GM23338 (cell line): Measurements from ENCODE around the gene LRBA. TPM values are rescaled to one million over a fixed set of nuclear protein-coding genes. Genes with fewer than 3 reads are reported as not detected.

Source experiments
- ATAC-seq: fragments of 200-7000 bp; cut with Tn5 transposase; 3 replicates; pipeline ENCODE4 v1.9.1; 2020
- DNase-seq: peaks from one replicate; pipeline ENCODE4 v3.0.0-alpha.2; 2015; ENCODE audit warnings: low spot score
- H2AFZ ChIP-seq: fragments of 200-600 bp; sonication (generic); 2 replicates; pipeline ENCODE4 v1.8.0; 2016; ENCODE audit warnings: antibody characterized with exemption, mild to moderate bottlenecking, moderate library complexity
- H3F3A ChIP-seq: fragments of 200-600 bp; sonication (generic); replicated peaks from 2 replicates; pipeline ENCODE4 v1.8.0; 2017; ENCODE audit warnings: antibody characterized with exemption, mixed run types, low read depth
- H3K27ac ChIP-seq: fragments of 200-600 bp; sonication (generic); 2 replicates; pipeline ENCODE4 v1.6.1; 2016; ENCODE audit warnings: low read depth
- H3K27me3 ChIP-seq: fragments of 200-600 bp; sonication (generic); 2 replicates; pipeline ENCODE4 v1.8.0; 2016; ENCODE audit warnings: mild to moderate bottlenecking, mixed run types, moderate library complexity; ENCODE audit not compliant: insufficient read depth
- H3K36me3 ChIP-seq: fragments of 200-600 bp; sonication (generic); 2 replicates; pipeline ENCODE4 v1.8.0; 2016; ENCODE audit warnings: mild to moderate bottlenecking; ENCODE audit not compliant: insufficient read depth
- H3K4me1 ChIP-seq: fragments of 200-600 bp; sonication (generic); 2 replicates; pipeline ENCODE4 v1.8.0; 2016; ENCODE audit warnings: mild to moderate bottlenecking, moderate library complexity; ENCODE audit not compliant: insufficient read depth
- H3K4me2 ChIP-seq: fragments of 200-600 bp; sonication (generic); 2 replicates; pipeline ENCODE4 v1.7.1; 2017; ENCODE audit warnings: mixed run types
- H3K4me3 ChIP-seq: fragments of 200-600 bp; sonication (generic); 2 replicates; pipeline ENCODE4 v1.6.1; 2016; ENCODE audit warnings: mixed run types
- H3K79me2 ChIP-seq: fragments of 200-600 bp; sonication (generic); replicated peaks from 2 replicates; pipeline ENCODE4 v1.8.0; 2017; ENCODE audit warnings: mild to moderate bottlenecking; ENCODE audit not compliant: insufficient read depth
- H3K9me2 ChIP-seq: fragments of 200-600 bp; sonication (generic); 2 replicates; pipeline ENCODE4 v1.8.0; 2017; ENCODE audit not compliant: insufficient read depth
- H4K20me1 ChIP-seq: fragments of 200-600 bp; sonication (generic); replicated peaks from 2 replicates; pipeline ENCODE4 v1.8.0; 2017; ENCODE audit warnings: mild to moderate bottlenecking; ENCODE audit not compliant: insufficient read depth
- H3K27ac Mint-ChIP-seq: 2 replicates; pipeline ENCODE4 v1.8.0; 2020; ENCODE audit warnings: inconsistent platforms, mild to moderate bottlenecking, moderate library complexity, mixed read lengths
- H3K27me3 Mint-ChIP-seq: 3 replicates; pipeline ENCODE4 v1.8.0; 2022; ENCODE audit warnings: low read depth, mild to moderate bottlenecking, moderate library complexity, mixed read lengths, inconsistent platforms; ENCODE audit not compliant: insufficient read depth, poor library complexity
- H3K36me3 Mint-ChIP-seq: 3 replicates; pipeline ENCODE4 v1.8.0; 2021; ENCODE audit warnings: low read depth, mild to moderate bottlenecking, inconsistent platforms, moderate library complexity, mixed read lengths
- H3K4me1 Mint-ChIP-seq: 3 replicates; pipeline ENCODE4 v1.8.0; 2020; ENCODE audit warnings: mild to moderate bottlenecking, inconsistent platforms, mixed read lengths
- H3K4me3 Mint-ChIP-seq: 3 replicates; pipeline ENCODE4 v1.8.0; 2021; ENCODE audit warnings: moderate library complexity, mild to moderate bottlenecking, inconsistent platforms, mixed read lengths
- H3K9me3 Mint-ChIP-seq: 3 replicates; pipeline ENCODE4 v1.8.0; 2020; ENCODE audit warnings: moderate library complexity, mild to moderate bottlenecking, inconsistent platforms, mixed read lengths
- CREB1 ChIP-seq: fragments of 250-450 bp; sonication (Bioruptor Pico); IDR thresholded peaks from 2 replicates; pipeline ENCODE4 v1.5.0; 2020; ENCODE audit warnings: low read depth, mild to moderate bottlenecking, moderate library complexity
- CTCF ChIP-seq, 2 experiments: fragments of 200-600 bp in 1 of 2; sonication (generic) in 1 of 2; conservative IDR thresholded peaks; 2 replicates each; pipeline versions ENCODE4 v1.5.1 to v1.6.1; 2016 to 2017; ENCODE audit warnings: antibody characterized with exemption in 2 of 2, low read depth in 2 of 2, mild to moderate bottlenecking in 2 of 2, moderate library complexity in 1 of 2
- ETS1 ChIP-seq: IDR thresholded peaks from 2 replicates; pipeline ENCODE4 v1.6.1; 2016; ENCODE audit warnings: antibody characterized with exemption
- EZH2 ChIP-seq: fragments of 200-600 bp; sonication (generic); IDR thresholded peaks from one replicate; pipeline ENCODE4 v1.8.0; 2017; ENCODE audit warnings: antibody characterized with exemption, mild to moderate bottlenecking, low read depth; ENCODE audit not compliant: unreplicated experiment
- EZH2phosphoT487 ChIP-seq: fragments of 200-600 bp; sonication (generic); IDR thresholded peaks from one replicate; pipeline ENCODE4 v1.8.1; 2018; ENCODE audit warnings: antibody characterized with exemption; ENCODE audit not compliant: unreplicated experiment
- JUNB ChIP-seq: IDR thresholded peaks from one replicate; pipeline ENCODE4 v1.6.1; 2016; ENCODE audit warnings: antibody characterized with exemption; ENCODE audit not compliant: unreplicated experiment
- NANOG ChIP-seq: IDR thresholded peaks from 2 replicates; pipeline ENCODE4 v1.6.1; 2016; ENCODE audit warnings: antibody characterized with exemption, borderline replicate concordance
- POLR2AphosphoS5 ChIP-seq: IDR thresholded peaks from 2 replicates; pipeline ENCODE4 v1.6.1; 2016; ENCODE audit warnings: antibody characterized with exemption, low read depth
- STAT1 ChIP-seq: IDR thresholded peaks from one replicate; pipeline ENCODE4 v1.6.1; 2016; ENCODE audit warnings: antibody characterized with exemption; ENCODE audit not compliant: unreplicated experiment
- ZNF114 ChIP-seq: fragments of 250-450 bp; sonication (Bioruptor Pico); IDR thresholded peaks from 2 replicates; pipeline ENCODE4 v1.5.0; 2020; ENCODE audit warnings: mild to moderate bottlenecking, moderate library complexity
- ZNF331 ChIP-seq: fragments of 250-450 bp; sonication (Bioruptor Pico); IDR thresholded peaks from 2 replicates; pipeline ENCODE4 v1.5.0; 2020; ENCODE audit warnings: low read depth, mild to moderate bottlenecking, moderate library complexity
- polyA plus RNA-seq: library from polyadenylated mRNA; unstranded; fragments of >200 nt; fragmentation: Nextera tagmentation; extraction: Ambion mirVana; gene quantifications from 2 replicates; pipeline ENCODE4 v1.2.1, GENCODE V29; 2016
- total RNA-seq: library from RNA; depleted of rRNA; stranded (reverse); fragments of >200 nt; shearing (Covaris generic); gene quantifications from 2 replicates; pipeline ENCODE4 v1.2.3, GENCODE V29; 2014
- TF ChIP-seq, protein P1 (sequence below): IDR thresholded peaks from one replicate; pipeline ENCODE4 v1.6.1; 2018; ENCODE audit warnings: antibody characterized with exemption; ENCODE audit not compliant: unreplicated experiment
- TF ChIP-seq, protein P2 (sequence below): fragments of 250-450 bp; sonication (Bioruptor Pico); IDR thresholded peaks from 2 replicates; pipeline ENCODE4 v1.5.0; 2020; ENCODE audit warnings: mild to moderate bottlenecking, moderate library complexity

LRBA gene
- total and polyA plus RNA-seq, 2 experiments from 2014 or later, result 23.3 to 126 TPM

DNA sequence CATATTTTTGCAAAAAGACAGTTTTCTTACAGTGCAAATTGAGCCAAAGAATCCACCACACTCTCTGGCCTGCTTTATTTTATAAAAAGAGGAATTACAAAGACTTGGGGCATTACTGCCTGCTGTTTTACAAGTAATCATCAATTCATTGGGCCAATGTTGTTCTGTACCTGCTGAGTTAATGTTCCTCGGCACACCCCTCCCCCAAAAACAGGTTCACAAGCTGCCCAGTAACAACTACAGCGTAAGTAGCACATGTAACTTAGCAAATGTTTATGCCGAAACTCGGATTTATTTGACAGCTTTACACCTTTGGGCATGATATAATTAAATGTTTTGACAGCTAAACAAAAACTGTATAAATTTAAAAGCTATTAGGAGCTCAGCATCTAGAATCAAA, 647.8 kb downstream of the LRBA start:
- Histone ChIP-seq H3K9me2 (no peaks in the 10 kb centered on the region), H2AFZ (no peak overlapping the region), H3F3A (no peaks in the 10 kb centered on the region), H3K36me3 (no peaks in the 10 kb centered on the region), H3K4me3 (peak overlapping the region; percentile 21), H3K4me2 (peak overlapping the region; percentile 61), H3K27me3 (peaks cover 32% of the 10 kb centered on the region), H3K79me2 (no peaks in the 10 kb centered on the region), H3K27ac (no peak overlapping the region), H4K20me1 (no peaks in the 10 kb centered on the region), H3K4me1 (peaks cover 21% of the 10 kb centered on the region)
- TF ChIP-seq EZH2, result no peak
- no peak for TF ChIP-seq JUNB
- TF ChIP-seq ZNF114 (CRISPR knock-in tag), result no peak
- 0 out of 2 replicates have a peak, but pooled peaks have one; percentile 33 for TF ChIP-seq CREB1 (CRISPR knock-in tag)
- TF ChIP-seq STAT1, result no peak
- no peak for TF ChIP-seq ZNF331 (CRISPR knock-in tag)
- no peak for TF ChIP-seq CTCF (conservative IDR thresholded peaks at IDR 0.05; ENCODE audit: low read depth in 2 of 2)
- TF ChIP-seq, protein P1, sequence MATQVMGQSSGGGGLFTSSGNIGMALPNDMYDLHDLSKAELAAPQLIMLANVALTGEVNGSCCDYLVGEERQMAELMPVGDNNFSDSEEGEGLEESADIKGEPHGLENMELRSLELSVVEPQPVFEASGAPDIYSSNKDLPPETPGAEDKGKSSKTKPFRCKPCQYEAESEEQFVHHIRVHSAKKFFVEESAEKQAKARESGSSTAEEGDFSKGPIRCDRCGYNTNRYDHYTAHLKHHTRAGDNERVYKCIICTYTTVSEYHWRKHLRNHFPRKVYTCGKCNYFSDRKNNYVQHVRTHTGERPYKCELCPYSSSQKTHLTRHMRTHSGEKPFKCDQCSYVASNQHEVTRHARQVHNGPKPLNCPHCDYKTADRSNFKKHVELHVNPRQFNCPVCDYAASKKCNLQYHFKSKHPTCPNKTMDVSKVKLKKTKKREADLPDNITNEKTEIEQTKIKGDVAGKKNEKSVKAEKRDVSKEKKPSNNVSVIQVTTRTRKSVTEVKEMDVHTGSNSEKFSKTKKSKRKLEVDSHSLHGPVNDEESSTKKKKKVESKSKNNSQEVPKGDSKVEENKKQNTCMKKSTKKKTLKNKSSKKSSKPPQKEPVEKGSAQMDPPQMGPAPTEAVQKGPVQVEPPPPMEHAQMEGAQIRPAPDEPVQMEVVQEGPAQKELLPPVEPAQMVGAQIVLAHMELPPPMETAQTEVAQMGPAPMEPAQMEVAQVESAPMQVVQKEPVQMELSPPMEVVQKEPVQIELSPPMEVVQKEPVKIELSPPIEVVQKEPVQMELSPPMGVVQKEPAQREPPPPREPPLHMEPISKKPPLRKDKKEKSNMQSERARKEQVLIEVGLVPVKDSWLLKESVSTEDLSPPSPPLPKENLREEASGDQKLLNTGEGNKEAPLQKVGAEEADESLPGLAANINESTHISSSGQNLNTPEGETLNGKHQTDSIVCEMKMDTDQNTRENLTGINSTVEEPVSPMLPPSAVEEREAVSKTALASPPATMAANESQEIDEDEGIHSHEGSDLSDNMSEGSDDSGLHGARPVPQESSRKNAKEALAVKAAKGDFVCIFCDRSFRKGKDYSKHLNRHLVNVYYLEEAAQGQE, result no peak
- no peak for TF ChIP-seq EZH2phosphoT487
- TF ChIP-seq NANOG, result peak; percentile 95
- no peak for TF ChIP-seq ETS1
- TF ChIP-seq, protein P2, sequence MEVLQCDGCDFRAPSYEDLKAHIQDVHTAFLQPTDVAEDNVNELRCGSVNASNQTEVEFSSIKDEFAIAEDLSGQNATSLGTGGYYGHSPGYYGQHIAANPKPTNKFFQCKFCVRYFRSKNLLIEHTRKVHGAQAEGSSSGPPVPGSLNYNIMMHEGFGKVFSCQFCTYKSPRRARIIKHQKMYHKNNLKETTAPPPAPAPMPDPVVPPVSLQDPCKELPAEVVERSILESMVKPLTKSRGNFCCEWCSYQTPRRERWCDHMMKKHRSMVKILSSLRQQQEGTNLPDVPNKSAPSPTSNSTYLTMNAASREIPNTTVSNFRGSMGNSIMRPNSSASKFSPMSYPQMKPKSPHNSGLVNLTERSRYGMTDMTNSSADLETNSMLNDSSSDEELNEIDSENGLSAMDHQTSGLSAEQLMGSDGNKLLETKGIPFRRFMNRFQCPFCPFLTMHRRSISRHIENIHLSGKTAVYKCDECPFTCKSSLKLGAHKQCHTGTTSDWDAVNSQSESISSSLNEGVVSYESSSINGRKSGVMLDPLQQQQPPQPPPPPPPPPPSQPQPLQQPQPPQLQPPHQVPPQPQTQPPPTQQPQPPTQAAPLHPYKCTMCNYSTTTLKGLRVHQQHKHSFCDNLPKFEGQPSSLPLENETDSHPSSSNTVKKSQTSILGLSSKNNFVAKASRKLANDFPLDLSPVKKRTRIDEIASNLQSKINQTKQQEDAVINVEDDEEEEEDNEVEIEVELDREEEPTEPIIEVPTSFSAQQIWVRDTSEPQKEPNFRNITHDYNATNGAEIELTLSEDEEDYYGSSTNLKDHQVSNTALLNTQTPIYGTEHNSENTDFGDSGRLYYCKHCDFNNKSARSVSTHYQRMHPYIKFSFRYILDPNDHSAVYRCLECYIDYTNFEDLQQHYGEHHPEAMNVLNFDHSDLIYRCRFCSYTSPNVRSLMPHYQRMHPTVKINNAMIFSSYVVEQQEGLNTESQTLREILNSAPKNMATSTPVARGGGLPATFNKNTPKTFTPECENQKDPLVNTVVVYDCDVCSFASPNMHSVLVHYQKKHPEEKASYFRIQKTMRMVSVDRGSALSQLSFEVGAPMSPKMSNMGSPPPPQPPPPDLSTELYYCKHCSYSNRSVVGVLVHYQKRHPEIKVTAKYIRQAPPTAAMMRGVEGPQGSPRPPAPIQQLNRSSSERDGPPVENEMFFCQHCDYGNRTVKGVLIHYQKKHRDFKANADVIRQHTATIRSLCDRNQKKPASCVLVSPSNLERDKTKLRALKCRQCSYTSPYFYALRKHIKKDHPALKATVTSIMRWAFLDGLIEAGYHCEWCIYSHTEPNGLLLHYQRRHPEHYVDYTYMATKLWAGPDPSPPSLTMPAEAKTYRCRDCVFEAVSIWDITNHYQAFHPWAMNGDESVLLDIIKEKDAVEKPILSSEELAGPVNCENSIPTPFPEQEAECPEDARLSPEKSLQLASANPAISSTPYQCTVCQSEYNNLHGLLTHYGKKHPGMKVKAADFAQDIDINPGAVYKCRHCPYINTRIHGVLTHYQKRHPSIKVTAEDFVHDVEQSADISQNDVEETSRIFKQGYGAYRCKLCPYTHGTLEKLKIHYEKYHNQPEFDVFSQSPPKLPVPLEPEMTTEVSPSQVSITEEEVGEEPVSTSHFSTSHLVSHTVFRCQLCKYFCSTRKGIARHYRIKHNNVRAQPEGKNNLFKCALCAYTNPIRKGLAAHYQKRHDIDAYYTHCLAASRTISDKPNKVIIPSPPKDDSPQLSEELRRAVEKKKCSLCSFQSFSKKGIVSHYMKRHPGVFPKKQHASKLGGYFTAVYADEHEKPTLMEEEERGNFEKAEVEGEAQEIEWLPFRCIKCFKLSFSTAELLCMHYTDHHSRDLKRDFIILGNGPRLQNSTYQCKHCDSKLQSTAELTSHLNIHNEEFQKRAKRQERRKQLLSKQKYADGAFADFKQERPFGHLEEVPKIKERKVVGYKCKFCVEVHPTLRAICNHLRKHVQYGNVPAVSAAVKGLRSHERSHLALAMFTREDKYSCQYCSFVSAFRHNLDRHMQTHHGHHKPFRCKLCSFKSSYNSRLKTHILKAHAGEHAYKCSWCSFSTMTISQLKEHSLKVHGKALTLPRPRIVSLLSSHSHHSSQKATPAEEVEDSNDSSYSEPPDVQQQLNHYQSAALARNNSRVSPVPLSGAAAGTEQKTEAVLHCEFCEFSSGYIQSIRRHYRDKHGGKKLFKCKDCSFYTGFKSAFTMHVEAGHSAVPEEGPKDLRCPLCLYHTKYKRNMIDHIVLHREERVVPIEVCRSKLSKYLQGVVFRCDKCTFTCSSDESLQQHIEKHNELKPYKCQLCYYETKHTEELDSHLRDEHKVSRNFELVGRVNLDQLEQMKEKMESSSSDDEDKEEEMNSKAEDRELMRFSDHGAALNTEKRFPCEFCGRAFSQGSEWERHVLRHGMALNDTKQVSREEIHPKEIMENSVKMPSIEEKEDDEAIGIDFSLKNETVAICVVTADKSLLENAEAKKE (CRISPR knock-in tag), result no peak
- no peak for TF ChIP-seq POLR2AphosphoS5
- ATAC-seq (peak; percentile 82), DNase-seq (peak; percentile 78)
- H3K36me3 Mint-ChIP-seq, result no peaks in the 10 kb centered on the region
- peak overlapping the region; percentile 56 for H3K4me3 Mint-ChIP-seq
- H3K4me1 Mint-ChIP-seq, result peaks cover 15% of the 10 kb centered on the region
- no peaks in the 10 kb centered on the region for H3K9me3 Mint-ChIP-seq
- no peak overlapping the region for H3K27ac Mint-ChIP-seq
- peaks cover 22% of the 10 kb centered on the region for H3K27me3 Mint-ChIP-seq
